ENCODE data around the gene P2RY1. TPM values are rescaled to one million over a fixed set of nuclear protein-coding genes. Genes with fewer than 3 reads are reported as not detected.

Gene P2RY1
- total and polyA plus RNA-seq, 2 of the 4 experiments (the other 2 are of a cell fraction): not detected

GRCh38 chr3:152842413-152842812 lies 7.5 kb downstream of the P2RY1 start:
- dilution Hi-C loops (cut with HindIII; ENCODE audit: low sequenced_read_pairs, unreplicated experiment): no loop called here
- Histone ChIP-seq H3K9me3 (ENCODE audit: control insufficient read depth, insufficient read depth, low read length) (no peaks in the 10 kb centered on the region), H2AFZ (replicated peaks; ENCODE audit: low read length, poor library complexity) (no peak overlapping the region), H3K36me3 (ENCODE audit: control insufficient read depth, insufficient read depth, low read length) (no peaks in the 10 kb centered on the region), H3K4me3 (ENCODE audit: insufficient read depth, low read depth, low read length) (no peak overlapping the region), H2BK15ac (ENCODE audit: low read depth, low read length) (no peak overlapping the region), H2BK20ac (ENCODE audit: low read depth, low read length) (no peak overlapping the region), H2BK120ac (ENCODE audit: low read depth, low read length) (no peak overlapping the region), H3K9me1 (ENCODE audit: insufficient read depth, low read length) (no peaks in the 10 kb centered on the region), H4K5ac (ENCODE audit: low read depth, low read length) (no peak overlapping the region), H3K27ac (ENCODE audit: insufficient read depth, low read length) (no peak overlapping the region), H3K23ac (ENCODE audit: low read depth, low read length) (no peak overlapping the region), H3K56ac (ENCODE audit: extremely low read depth, insufficient read depth, low read length) (no peak overlapping the region), H3K18ac (ENCODE audit: low read depth, low read length) (no peak overlapping the region), H3K9ac (ENCODE audit: low read depth, low read length) (no peak overlapping the region), H2BK5ac (ENCODE audit: low read depth, low read length, poor library complexity, severe bottlenecking) (no peak overlapping the region), H4K8ac (ENCODE audit: low read depth in 2 of 2, low read length in 2 of 2) (no peak overlapping the region), H3K14ac (replicated peaks; ENCODE audit: low read depth, low read length) (no peak overlapping the region), H3K79me1 (ENCODE audit: low read depth in 1 of 2, low read length in 2 of 2) (no peaks in the 10 kb centered on the region), H3K4me2 (ENCODE audit: low read depth, low read length) (no peak overlapping the region), H3K4me1 (ENCODE audit: control insufficient read depth, insufficient read depth, low read length) (no peaks in the 10 kb centered on the region), H4K91ac (ENCODE audit: insufficient read depth, low read depth, low read length) (no peak overlapping the region), H2AK5ac (ENCODE audit: low read depth, low read length) (no peak overlapping the region), H3K27me3 (ENCODE audit: control insufficient read depth, insufficient read depth, low read length) (no peaks in the 10 kb centered on the region), H4K20me1 (ENCODE audit: insufficient read depth, low read length) (no peaks in the 10 kb centered on the region), H2AK9ac (replicated peaks; ENCODE audit: low read depth, low read length, poor library complexity) (no peak overlapping the region), H3K4ac (ENCODE audit: low read depth, low read length) (no peak overlapping the region)
- ChIA-PET POLR2A (ENCODE audit: unreplicated experiment) (no interaction called here), CTCF (no interaction called here)
- in situ Hi-C loops (cut with MboI; ENCODE audit: low sequenced_read_pairs): no loop called here
- ATAC-seq (ENCODE audit: low read depth) (no peak), DNase-seq (no peak)
- intact Hi-C loops (cut with micrococcal nuclease): no loop called here
- TF ChIP-seq BHLHE40 (IDR thresholded peaks at IDR 0.05; ENCODE audit: low read depth, low read length) (no peak), SMC3 (IDR thresholded peaks at IDR 0.05; ENCODE audit: low read depth, low read length) (no peak), RAD21 (IDR thresholded peaks at IDR 0.05; ENCODE audit: low read length) (no peak), FOS (IDR thresholded peaks at IDR 0.05; ENCODE audit: low read depth, low read length) (no peak), NFE2L2 (IDR thresholded peaks at IDR 0.05; ENCODE audit: low read depth, low read length) (no peak), MAZ (IDR thresholded peaks at IDR 0.05; ENCODE audit: borderline replicate concordance, low read depth, low read length) (no peak), MXI1 (IDR thresholded peaks at IDR 0.05; ENCODE audit: borderline replicate concordance, low read depth, low read length) (no peak)
- TF ChIP-seq, protein P1, sequence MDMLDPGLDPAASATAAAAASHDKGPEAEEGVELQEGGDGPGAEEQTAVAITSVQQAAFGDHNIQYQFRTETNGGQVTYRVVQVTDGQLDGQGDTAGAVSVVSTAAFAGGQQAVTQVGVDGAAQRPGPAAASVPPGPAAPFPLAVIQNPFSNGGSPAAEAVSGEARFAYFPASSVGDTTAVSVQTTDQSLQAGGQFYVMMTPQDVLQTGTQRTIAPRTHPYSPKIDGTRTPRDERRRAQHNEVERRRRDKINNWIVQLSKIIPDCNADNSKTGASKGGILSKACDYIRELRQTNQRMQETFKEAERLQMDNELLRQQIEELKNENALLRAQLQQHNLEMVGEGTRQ (IDR thresholded peaks at IDR 0.05; ENCODE audit: low read depth, low read length): no peak
- TF ChIP-seq, protein P2, sequence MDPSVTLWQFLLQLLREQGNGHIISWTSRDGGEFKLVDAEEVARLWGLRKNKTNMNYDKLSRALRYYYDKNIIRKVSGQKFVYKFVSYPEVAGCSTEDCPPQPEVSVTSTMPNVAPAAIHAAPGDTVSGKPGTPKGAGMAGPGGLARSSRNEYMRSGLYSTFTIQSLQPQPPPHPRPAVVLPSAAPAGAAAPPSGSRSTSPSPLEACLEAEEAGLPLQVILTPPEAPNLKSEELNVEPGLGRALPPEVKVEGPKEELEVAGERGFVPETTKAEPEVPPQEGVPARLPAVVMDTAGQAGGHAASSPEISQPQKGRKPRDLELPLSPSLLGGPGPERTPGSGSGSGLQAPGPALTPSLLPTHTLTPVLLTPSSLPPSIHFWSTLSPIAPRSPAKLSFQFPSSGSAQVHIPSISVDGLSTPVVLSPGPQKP (IDR thresholded peaks at IDR 0.05; ENCODE audit: borderline replicate concordance, low read depth, low read length): no peak
- no TSS peak for BruUV-seq (replicated peaks)
